ENCODE measurements around the gene LRP5. TPM values are rescaled to one million over a fixed set of nuclear protein-coding genes. Genes with fewer than 3 reads are reported as not detected.

The LRP5 gene
- total RNA-seq, 1 experiment from 2014 or later, result 67.0 TPM

DNA sequence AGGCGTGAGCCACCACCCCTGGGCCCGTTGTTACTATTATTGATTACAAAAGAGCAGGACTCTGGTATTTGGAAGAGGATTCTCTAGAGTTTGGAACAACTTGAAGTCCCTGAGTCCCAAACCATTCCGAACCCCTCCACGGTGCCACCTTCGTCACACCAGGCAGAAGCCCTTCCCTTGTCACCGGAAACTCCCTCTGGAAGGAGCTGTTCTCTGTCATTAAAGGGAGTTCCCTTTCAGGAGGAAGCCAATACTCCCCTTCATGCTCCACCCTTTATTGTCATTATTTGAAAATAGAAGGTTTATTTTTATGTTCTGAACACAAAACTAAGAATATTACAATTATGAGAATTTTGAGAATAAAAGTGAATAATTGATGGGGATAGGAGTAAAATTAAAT, 35.5 kb upstream of the LRP5 start:
- intact Hi-C loops (cut with micrococcal nuclease; ENCODE audit: unreplicated experiment), result no loop called here

DNA sequence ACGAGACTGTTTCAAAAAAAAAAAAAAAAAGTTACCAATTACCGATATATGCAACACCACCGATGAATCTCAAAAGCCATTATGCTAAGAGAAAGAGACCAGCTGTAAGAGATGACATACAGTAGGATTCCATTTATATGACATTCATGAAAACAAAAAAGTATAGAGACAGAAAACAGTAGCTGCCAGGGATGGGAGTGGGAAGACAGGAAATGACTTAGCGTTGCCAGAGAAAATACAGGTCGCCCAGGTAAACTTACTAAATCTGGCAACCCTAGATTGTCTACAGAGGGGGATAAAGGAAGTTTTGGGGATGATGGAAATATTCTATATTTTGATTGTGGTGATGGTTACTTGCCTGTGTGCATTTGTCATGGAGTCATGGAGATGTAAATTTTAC, 32.7 kb upstream of the LRP5 start:
- no peak overlapping the region for H3K27ac ChIP-seq (ENCODE audit: low read depth, low read length, poor library complexity, severe bottlenecking)
- H3K4me3 ChIP-seq (ENCODE audit: low read depth, low read length, poor library complexity, severe bottlenecking), result no peak overlapping the region
- ChIA-PET POLR2A (ENCODE audit: low non-redundant PET) (no interaction called here), CTCF (interaction anchor here (0.7 kb wide), 1 partner anchor 106 kb away, joined by 3 read pairs; no protein-coding TSS in a partner anchor)
- no TSS peak for BruUV-seq (replicated peaks)
- H3K27me3 ChIP-seq (replicated peaks; ENCODE audit: insufficient read depth, low read depth, low read length, poor library complexity), result no peaks in the 10 kb centered on the region
- H3K36me3 ChIP-seq (ENCODE audit: insufficient read depth, low read length, poor library complexity, severe bottlenecking), result no peaks in the 10 kb centered on the region
- intact Hi-C loops (cut with micrococcal nuclease; ENCODE audit: unreplicated experiment), result no loop called here
- H3K4me1 ChIP-seq (ENCODE audit: insufficient read depth, low read length, poor library complexity, severe bottlenecking), result no peaks in the 10 kb centered on the region
- DNase-seq (ENCODE audit: low spot score), result no peak
- no peaks in the 10 kb centered on the region for H3K9me3 ChIP-seq (ENCODE audit: low read depth, low read length, poor library complexity, severe bottlenecking)
- TF ChIP-seq, protein P1, sequence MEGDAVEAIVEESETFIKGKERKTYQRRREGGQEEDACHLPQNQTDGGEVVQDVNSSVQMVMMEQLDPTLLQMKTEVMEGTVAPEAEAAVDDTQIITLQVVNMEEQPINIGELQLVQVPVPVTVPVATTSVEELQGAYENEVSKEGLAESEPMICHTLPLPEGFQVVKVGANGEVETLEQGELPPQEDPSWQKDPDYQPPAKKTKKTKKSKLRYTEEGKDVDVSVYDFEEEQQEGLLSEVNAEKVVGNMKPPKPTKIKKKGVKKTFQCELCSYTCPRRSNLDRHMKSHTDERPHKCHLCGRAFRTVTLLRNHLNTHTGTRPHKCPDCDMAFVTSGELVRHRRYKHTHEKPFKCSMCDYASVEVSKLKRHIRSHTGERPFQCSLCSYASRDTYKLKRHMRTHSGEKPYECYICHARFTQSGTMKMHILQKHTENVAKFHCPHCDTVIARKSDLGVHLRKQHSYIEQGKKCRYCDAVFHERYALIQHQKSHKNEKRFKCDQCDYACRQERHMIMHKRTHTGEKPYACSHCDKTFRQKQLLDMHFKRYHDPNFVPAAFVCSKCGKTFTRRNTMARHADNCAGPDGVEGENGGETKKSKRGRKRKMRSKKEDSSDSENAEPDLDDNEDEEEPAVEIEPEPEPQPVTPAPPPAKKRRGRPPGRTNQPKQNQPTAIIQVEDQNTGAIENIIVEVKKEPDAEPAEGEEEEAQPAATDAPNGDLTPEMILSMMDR (conservative IDR thresholded peaks at IDR 0.05; ENCODE audit: low read depth, low read length), result no peak
- TF ChIP-seq EZH2 (IDR thresholded peaks at IDR 0.05; ENCODE audit: borderline replicate concordance, low read depth, low read length, poor library complexity, severe bottlenecking), result no peak

More for the DNA sequence above, 35.5 kb upstream of the LRP5 start:
- H3K27ac ChIP-seq (ENCODE audit: low read depth, low read length, poor library complexity, severe bottlenecking), result no peak overlapping the region
- H3K4me1 ChIP-seq (ENCODE audit: insufficient read depth, low read length, poor library complexity, severe bottlenecking), result no peaks in the 10 kb centered on the region
- H3K4me3 ChIP-seq (ENCODE audit: low read depth, low read length, poor library complexity, severe bottlenecking), result no peak overlapping the region
- ChIA-PET CTCF (no interaction called here), POLR2A (ENCODE audit: low non-redundant PET) (no interaction called here)
- no peak for TF ChIP-seq EZH2 (IDR thresholded peaks at IDR 0.05; ENCODE audit: borderline replicate concordance, low read depth, low read length, poor library complexity, severe bottlenecking)
- TF ChIP-seq, protein P1 (conservative IDR thresholded peaks at IDR 0.05; ENCODE audit: low read depth, low read length), result no peak
- no peaks in the 10 kb centered on the region for H3K9me3 ChIP-seq (ENCODE audit: low read depth, low read length, poor library complexity, severe bottlenecking)
- no peak for DNase-seq (ENCODE audit: low spot score)
- BruUV-seq (replicated peaks), result no TSS peak
- no peaks in the 10 kb centered on the region for H3K27me3 ChIP-seq (replicated peaks; ENCODE audit: insufficient read depth, low read depth, low read length, poor library complexity)
- H3K36me3 ChIP-seq (ENCODE audit: insufficient read depth, low read length, poor library complexity, severe bottlenecking), result no peaks in the 10 kb centered on the region

- Histone ChIP-seq H3K4me1 (ENCODE audit: insufficient read depth, low read length, poor library complexity, severe bottlenecking) (no peaks in the 10 kb centered on the region), H3K9me3 (ENCODE audit: low read depth, low read length, poor library complexity, severe bottlenecking) (no peaks in the 10 kb centered on the region), H3K4me3 (ENCODE audit: low read depth, low read length, poor library complexity, severe bottlenecking) (no peak overlapping the region), H3K36me3 (ENCODE audit: insufficient read depth, low read length, poor library complexity, severe bottlenecking) (no peaks in the 10 kb centered on the region), H3K27me3 (replicated peaks; ENCODE audit: insufficient read depth, low read depth, low read length, poor library complexity) (no peaks in the 10 kb centered on the region), H3K27ac (ENCODE audit: low read depth, low read length, poor library complexity, severe bottlenecking) (no peak overlapping the region)
- POLR2A ChIA-PET (ENCODE audit: low non-redundant PET), result interaction anchor here (0.6 kb wide), 1 partner anchor 26 kb away, joined by 6 read pairs; no protein-coding TSS in a partner anchor
- DNase-seq (ENCODE audit: low spot score), result no peak
- no peak for TF ChIP-seq EZH2 (IDR thresholded peaks at IDR 0.05; ENCODE audit: borderline replicate concordance, low read depth, low read length, poor library complexity, severe bottlenecking)
- TF ChIP-seq, protein P1 (conservative IDR thresholded peaks at IDR 0.05; ENCODE audit: low read depth, low read length), result no peak
- CTCF ChIA-PET, result no interaction called here
- no TSS peak for BruUV-seq (replicated peaks)
- intact Hi-C loops (cut with micrococcal nuclease; ENCODE audit: unreplicated experiment), result no loop called here
These were observed 30.1 kb upstream of the LRP5 start for GRCh38 chr11:68282141-68282860.
